IMR-90 (cell line): Measurements from ENCODE around the gene CCDC107. TPM values are rescaled to one million over a fixed set of nuclear protein-coding genes. Genes with fewer than 3 reads are reported as not detected.

Experiments used
- ATAC-seq: fragments of 200-7000 bp; cut with Tn5 transposase; 2 replicates; pipeline ENCODE4 v1.9.1; 2020; ENCODE audit warnings: low read depth, mild to moderate bottlenecking, moderate library complexity
- BruUV-seq: library from RNA; stranded (reverse); fragments of 400-500 nt; replicated peaks from 2 replicates; lab custom pipeline; 2021; lab: Mats Ljungman, UMichigan
- CTCF ChIA-PET: fragments of 300-600 bp; formaldehyde crosslinking; extraction: SDS; loops from one replicate; lab custom pipeline; 2021; ENCODE audit warnings: antibody characterized with exemption; lab: Yijun Ruan, JAX
- POLR2A ChIA-PET: fragments of 300-600 bp; sonication (Branson Sonifier 250); formaldehyde crosslinking; loops from one replicate; lab custom pipeline; 2022; ENCODE audit warnings: antibody characterized with exemption; ENCODE audit not compliant: unreplicated experiment; lab: Charles Lee
- DNase-seq: peaks from one replicate; pipeline ENCODE4 v3.0.0; 2013
- H2AFZ ChIP-seq: replicated peaks from 2 replicates; pipeline ENCODE3; 2013; ENCODE audit warnings: low read length, mild to moderate bottlenecking; ENCODE audit not compliant: poor library complexity
- H2AK5ac ChIP-seq: 2 replicates; pipeline ENCODE4 v1.6.1; 2013; ENCODE audit warnings: low read depth, low read length, inconsistent platforms
- H2AK9ac ChIP-seq: replicated peaks from 2 replicates; pipeline ENCODE3; 2013; ENCODE audit warnings: mild to moderate bottlenecking, low read depth, low read length, moderate library complexity; ENCODE audit not compliant: poor library complexity
- H2BK120ac ChIP-seq: 2 replicates; pipeline ENCODE4 v1.6.1; 2013; ENCODE audit warnings: low read depth, low read length, inconsistent platforms
- H2BK15ac ChIP-seq: 3 replicates; pipeline ENCODE4 v1.6.1; 2013; ENCODE audit warnings: low read depth, low read length, inconsistent platforms
- H2BK20ac ChIP-seq: 2 replicates; pipeline ENCODE4 v1.6.1; 2013; ENCODE audit warnings: low read depth, mild to moderate bottlenecking, inconsistent platforms, low read length, moderate library complexity
- H2BK5ac ChIP-seq: 2 replicates; pipeline ENCODE4 v1.6.1; 2013; ENCODE audit warnings: mild to moderate bottlenecking, low read depth, low read length, inconsistent platforms; ENCODE audit not compliant: poor library complexity, severe bottlenecking
- H3K14ac ChIP-seq: replicated peaks from 2 replicates; pipeline ENCODE4 v1.6.1; 2013; ENCODE audit warnings: low read depth, low read length, inconsistent platforms
- H3K18ac ChIP-seq: 2 replicates; pipeline ENCODE4 v1.6.1; 2013; ENCODE audit warnings: low read depth, low read length, control low read depth
- H3K23ac ChIP-seq: 2 replicates; pipeline ENCODE4 v1.6.1; 2013; ENCODE audit warnings: low read depth, low read length, inconsistent platforms
- H3K27ac ChIP-seq: 2 replicates; pipeline ENCODE4 v1.5.1; 2013; ENCODE audit warnings: mild to moderate bottlenecking, control low read depth, low read length; ENCODE audit not compliant: insufficient read depth
- H3K27me3 ChIP-seq: 2 replicates; pipeline ENCODE4 v1.6.1; 2013; ENCODE audit warnings: low read length; ENCODE audit not compliant: control insufficient read depth, insufficient read depth
- H3K36me3 ChIP-seq: 2 replicates; pipeline ENCODE4 v1.6.1; 2013; ENCODE audit warnings: low read length, mixed read lengths; ENCODE audit not compliant: control insufficient read depth, insufficient read depth
- H3K4ac ChIP-seq: 2 replicates; pipeline ENCODE4 v1.6.1; 2013; ENCODE audit warnings: low read depth, low read length, inconsistent platforms
- H3K4me1 ChIP-seq: 2 replicates; pipeline ENCODE4 v1.6.1; 2013; ENCODE audit warnings: low read length, mixed read lengths; ENCODE audit not compliant: control insufficient read depth, insufficient read depth
- H3K4me2 ChIP-seq: 2 replicates; pipeline ENCODE4 v1.6.1; 2013; ENCODE audit warnings: low read depth, mild to moderate bottlenecking, control low read depth, low read length, moderate library complexity
- H3K4me3 ChIP-seq: 2 replicates; pipeline ENCODE4 v1.5.1; 2013; ENCODE audit warnings: low read depth, mild to moderate bottlenecking, control low read depth, low read length, moderate library complexity; ENCODE audit not compliant: insufficient read depth
- H3K56ac ChIP-seq: 2 replicates; pipeline ENCODE4 v1.6.1; 2013; ENCODE audit warnings: low read length, inconsistent platforms; ENCODE audit not compliant: insufficient read depth; ENCODE audit errors: extremely low read depth
- H3K79me1 ChIP-seq, 2 experiments: 2 replicates each; pipeline ENCODE4 v1.6.1; 2013; ENCODE audit warnings: low read length in 2 of 2, inconsistent platforms in 1 of 2, low read depth in 1 of 2
- H3K9ac ChIP-seq: 2 replicates; pipeline ENCODE4 v1.6.1; 2013; ENCODE audit warnings: low read depth, low read length, control low read depth
- H3K9me1 ChIP-seq: 2 replicates; pipeline ENCODE4 v1.6.1; 2013; ENCODE audit warnings: low read length, inconsistent platforms; ENCODE audit not compliant: insufficient read depth
- H3K9me3 ChIP-seq: 2 replicates; pipeline ENCODE4 v1.6.1; 2013; ENCODE audit warnings: low read length; ENCODE audit not compliant: control insufficient read depth, insufficient read depth
- H4K20me1 ChIP-seq: 2 replicates; pipeline ENCODE4 v1.6.1; 2013; ENCODE audit warnings: low read length, inconsistent platforms; ENCODE audit not compliant: insufficient read depth
- H4K5ac ChIP-seq: 2 replicates; pipeline ENCODE4 v1.6.1; 2013; ENCODE audit warnings: mild to moderate bottlenecking, low read depth, low read length, control low read depth
- H4K8ac ChIP-seq, 2 experiments: 2 replicates each; pipeline ENCODE4 v1.6.1; 2013; ENCODE audit warnings: low read depth in 2 of 2, low read length in 2 of 2, control low read depth in 1 of 2, inconsistent platforms in 1 of 2
- H4K91ac ChIP-seq: 2 replicates; pipeline ENCODE4 v1.6.1; 2013; ENCODE audit warnings: low read depth, low read length, inconsistent platforms; ENCODE audit not compliant: insufficient read depth
- CTCF ChIP-seq: conservative IDR thresholded peaks from 2 replicates; pipeline ENCODE4 v1.5.1; 2012; ENCODE audit warnings: mild to moderate bottlenecking, low read depth, low read length, improper control_type of control experiment
- RCOR1 ChIP-seq: IDR thresholded peaks from 2 replicates; pipeline ENCODE4 v1.6.1; 2012; ENCODE audit warnings: mild to moderate bottlenecking, low read length, improper control_type of control experiment; ENCODE audit not compliant: insufficient replicate concordance
- RFX5 ChIP-seq: IDR thresholded peaks from 2 replicates; pipeline ENCODE4 v1.8.0; 2012; ENCODE audit warnings: low read depth, mild to moderate bottlenecking, low read length, moderate library complexity
- SMC3 ChIP-seq: fragments of 150-350 bp; IDR thresholded peaks from 2 replicates; pipeline ENCODE4 v1.6.1; 2016; ENCODE audit warnings: low read depth, mild to moderate bottlenecking, antibody characterized with exemption, low read length, moderate library complexity
- WGBS, 2 experiments: methylation state at CpG; one replicate each; pipeline versions ENCODE4 v1.1.5 to v1.1.7; 2013; ENCODE audit warnings: missing lambda C conversion rate in 2 of 2; ENCODE audit not compliant: insufficient read length in 1 of 2; ENCODE audit errors: extremely low coverage in 2 of 2; 5-methylcytosine and 5-hydroxymethylcytosine counted together
- dilution Hi-C: fragments of 300-500 bp; cut with HindIII; formaldehyde crosslinking; loops from one replicate; pipeline ENCODE4 v1.14.3; 2018; ENCODE audit warnings: low sequenced_read_pairs; ENCODE audit not compliant: unreplicated experiment
- in situ Hi-C: fragments of 300-500 bp; cut with MboI; formaldehyde crosslinking; loops from 3 replicates; pipeline ENCODE4 v1.14.3; 2019; ENCODE audit warnings: low sequenced_read_pairs, inconsistent platforms, mixed read lengths
- intact Hi-C: fragments of 100-400 bp; cut with micrococcal nuclease; formaldehyde crosslinking; loops from 2 replicates; pipeline ENCODE4 v1.10.0; 2022
- polyA plus RNA-seq, 3 experiments: library from polyadenylated mRNA; depleted of rRNA; stranded (reverse); fragments of >200 nt; gene quantifications; 2 replicates each; pipeline ENCODE4 v1.2.3, GENCODE V29; 2012; ENCODE audit warnings: low replicate concordance in 1 of 3
- total RNA-seq: library from RNA; depleted of rRNA; stranded (reverse); fragments of >200 nt; gene quantifications from 2 replicates; pipeline ENCODE4 v1.2.3, GENCODE V29; 2012

Gene CCDC107
- total and polyA plus RNA-seq, 2 of the 4 experiments (the other 2 are of a cell fraction) = 6.8 to 21.1 TPM

GRCh38 chr9:35681341-35682002 is 23.4 kb downstream of the CCDC107 start:
- Histone ChIP-seq H3K4me1 (peaks cover 52% of the 10 kb centered on the region), H4K5ac (peak overlapping the region; percentile 31; the same call in 1 of the 2 replicates), H3K23ac (peak overlapping the region; percentile 63), H3K4ac (peak overlapping the region; percentile 69), H3K27ac (peak overlapping the region; percentile 47), H2AK5ac (peak overlapping the region; percentile 32; the same call in 1 of the 2 replicates), H3K18ac (peak overlapping the region; percentile 50), H2BK20ac (no peak overlapping the region), H4K20me1 (peaks cover 66% of the 10 kb centered on the region), H3K79me1 (peaks cover 13 to 64% of the 10 kb centered on the region in 2 experiments), H3K4me3 (no peak overlapping the region), H3K56ac (no peak overlapping the region), H3K14ac (peak overlapping the region; percentile 53; the same call in 1 of the 2 replicates), H2BK120ac (no peak overlapping the region), H2BK5ac (peak overlapping the region; percentile 82), H3K9ac (peak overlapping the region; percentile 23; the same call in 1 of the 2 replicates), H2AK9ac (peak overlapping the region; percentile 17), H3K9me1 (peaks cover 53% of the 10 kb centered on the region), H4K91ac (no peak overlapping the region), H2AFZ (peak overlapping the region; percentile 21), H4K8ac (peak overlapping the region in 1 of 2 experiments; percentile 66; a peak in 2 of 4 replicates), H3K27me3 (no peaks in the 10 kb centered on the region), H3K36me3 (peaks cover 49% of the 10 kb centered on the region), H3K9me3 (no peaks in the 10 kb centered on the region), H2BK15ac (no peak overlapping the region), H3K4me2 (no peak overlapping the region)
- in situ Hi-C loops = no loop called here
- DNase-seq = peak; percentile 51
- intact Hi-C loops = loop anchor here (2.0 to 10.0 kb wide), 2 partner anchors 17 to 77 kb away; partner anchors contain the start of genes ARHGEF39 and TESK1
- CTCF ChIA-PET = no interaction called here
- dilution Hi-C loops = no loop called here
- no TSS peak for BruUV-seq
- TF ChIP-seq RCOR1 (peak; percentile 10), RFX5 (no peak), SMC3 (no peak), CTCF (no peak)
- POLR2A ChIA-PET = interaction anchor here (2.0 to 2.7 kb wide), 3 partner anchors 9 to 20 kb away, joined by 8 to 25 read pairs (median 11); partner anchors contain the start of gene TPM2
- WGBS, 2 experiments = 83% methylated on average over 2 of the region's 3 CpGs; no CpG with 5 or more reads in 1 of the 2 experiments
- ATAC-seq = peak; percentile 4
